SJSA1 (cell line): ENCODE measurements around the gene FHOD1. TPM values are rescaled to one million over a fixed set of nuclear protein-coding genes. Genes with fewer than 3 reads are reported as not detected.
A peak's percentile ranks its signal among the peaks of the same experiment; 100 is the strongest.

ENCODE experiments used
- DNase-seq, 2 experiments: peaks; one replicate each; pipeline ENCODE4 v3.0.0-alpha.2; 2015 to 2020; ENCODE audit warnings: low spot score in 2 of 2, low read depth in 1 of 2
- H3K27ac ChIP-seq: fragments of 250-450 bp; sonication (Bioruptor Pico); 2 replicates; pipeline ENCODE4 v1.5.1; 2020; ENCODE audit warnings: mild to moderate bottlenecking, moderate library complexity
- H3K27me3 ChIP-seq: fragments of 250-450 bp; sonication (Bioruptor Pico); replicated peaks from 2 replicates; pipeline ENCODE4 v1.5.1; 2020; ENCODE audit warnings: mild to moderate bottlenecking, moderate library complexity
- H3K36me3 ChIP-seq: fragments of 250-450 bp; sonication (Bioruptor Pico); 2 replicates; pipeline ENCODE4 v1.5.1; 2020; ENCODE audit warnings: mild to moderate bottlenecking
- H3K4me1 ChIP-seq: fragments of 250-450 bp; sonication (Bioruptor Pico); replicated peaks from 2 replicates; pipeline ENCODE4 v1.6.1; 2021; ENCODE audit warnings: mild to moderate bottlenecking
- H3K4me3 ChIP-seq: fragments of 250-450 bp; sonication (Bioruptor Pico); 2 replicates; pipeline ENCODE4 v1.5.1; 2020; ENCODE audit warnings: mild to moderate bottlenecking
- H3K9me3 ChIP-seq: fragments of 250-450 bp; sonication (Bioruptor Pico); replicated peaks from 2 replicates; pipeline ENCODE4 v1.5.1; 2020; ENCODE audit warnings: mild to moderate bottlenecking
- total RNA-seq: library from RNA; depleted of rRNA; stranded (reverse); fragments of >200 nt; shearing (Covaris generic); gene quantifications from 2 replicates; pipeline ENCODE4 v1.2.3, GENCODE V29; 2014

The FHOD1 gene
- total RNA-seq, 1 experiment from 2014 or later, result 15.8 TPM

GRCh38 chr16:67264866-67265265 is 17.6 kb upstream of the FHOD1 start:
- Histone ChIP-seq H3K27me3 (no peaks in the 10 kb centered on the region), H3K4me1 (peaks cover 7% of the 10 kb centered on the region), H3K27ac (no peak overlapping the region), H3K9me3 (no peaks in the 10 kb centered on the region), H3K36me3 (no peaks in the 10 kb centered on the region), H3K4me3 (no peak overlapping the region)
- DNase-seq, result no peak

- no peak for DNase-seq
- H3K4me3 ChIP-seq, result no peak overlapping the region
Observed at GRCh38 chr16:67264277-67264676, 17.0 kb upstream of the FHOD1 start.

GRCh38 chr16:67263201-67263600 is 15.9 kb upstream of the FHOD1 start:
- Histone ChIP-seq H3K36me3 (no peaks in the 10 kb centered on the region), H3K9me3 (no peaks in the 10 kb centered on the region), H3K27ac (no peak overlapping the region), H3K4me1 (peaks cover 5% of the 10 kb centered on the region), H3K27me3 (no peaks in the 10 kb centered on the region), H3K4me3 (no peak overlapping the region)
- no peak for DNase-seq

More at GRCh38 chr16:67264277-67264676, 17.0 kb upstream of the FHOD1 start:
- H3K27me3 ChIP-seq, result no peaks in the 10 kb centered on the region
- no peaks in the 10 kb centered on the region for H3K9me3 ChIP-seq
- H3K36me3 ChIP-seq, result no peaks in the 10 kb centered on the region
- no peak overlapping the region for H3K27ac ChIP-seq
- peaks cover 7% of the 10 kb centered on the region for H3K4me1 ChIP-seq

GRCh38 chr16:67260426-67261063 is 13.3 kb upstream of the FHOD1 start:
- no peaks in the 10 kb centered on the region for H3K36me3 ChIP-seq
- no peak overlapping the region for H3K4me3 ChIP-seq
- no peaks in the 10 kb centered on the region for H3K27me3 ChIP-seq
- H3K27ac ChIP-seq, result no peak overlapping the region
- peak in 1 of 2 experiments; percentile 40 for DNase-seq
- H3K4me1 ChIP-seq, result no peaks in the 10 kb centered on the region
- H3K9me3 ChIP-seq, result no peaks in the 10 kb centered on the region

GRCh38 chr16:67259705-67260104 is 12.4 kb upstream of the FHOD1 start:
- H3K4me3 ChIP-seq, result no peak overlapping the region
- no peaks in the 10 kb centered on the region for H3K4me1 ChIP-seq
- no peaks in the 10 kb centered on the region for H3K36me3 ChIP-seq
- no peaks in the 10 kb centered on the region for H3K27me3 ChIP-seq
- no peaks in the 10 kb centered on the region for H3K9me3 ChIP-seq
- no peak for DNase-seq
- H3K27ac ChIP-seq, result no peak overlapping the region

- Histone ChIP-seq H3K27ac (no peak overlapping the region), H3K4me3 (no peak overlapping the region), H3K4me1 (no peaks in the 10 kb centered on the region)
Observed at GRCh38 chr16:67258161-67258835, 11.0 kb upstream of the FHOD1 start.

GRCh38 chr16:67257486-67258160 is 10.3 kb upstream of the FHOD1 start:
- Histone ChIP-seq H3K4me3 (no peak overlapping the region), H3K36me3 (no peaks in the 10 kb centered on the region), H3K4me1 (no peaks in the 10 kb centered on the region), H3K9me3 (no peaks in the 10 kb centered on the region), H3K27me3 (no peaks in the 10 kb centered on the region), H3K27ac (no peak overlapping the region)
- DNase-seq, result no peak

More at GRCh38 chr16:67258161-67258835, 11.0 kb upstream of the FHOD1 start:
- Histone ChIP-seq H3K9me3 (no peaks in the 10 kb centered on the region), H3K27me3 (no peaks in the 10 kb centered on the region), H3K36me3 (no peaks in the 10 kb centered on the region)
- no peak for DNase-seq

- Histone ChIP-seq H3K9me3 (no peaks in the 10 kb centered on the region), H3K4me1 (no peaks in the 10 kb centered on the region), H3K36me3 (no peaks in the 10 kb centered on the region), H3K27me3 (no peaks in the 10 kb centered on the region), H3K27ac (no peak overlapping the region), H3K4me3 (no peak overlapping the region)
- no peak for DNase-seq
Observed at GRCh38 chr16:67256701-67257230, 9.5 kb upstream of the FHOD1 start.

- H3K4me3 ChIP-seq, result no peak overlapping the region
- H3K4me1 ChIP-seq, result no peaks in the 10 kb centered on the region
- no peaks in the 10 kb centered on the region for H3K27me3 ChIP-seq
- no peak for DNase-seq
- no peak overlapping the region for H3K27ac ChIP-seq
- H3K36me3 ChIP-seq, result no peaks in the 10 kb centered on the region
- H3K9me3 ChIP-seq, result no peaks in the 10 kb centered on the region
Observed at GRCh38 chr16:67255553-67256221, 8.4 kb upstream of the FHOD1 start.

- no peaks in the 10 kb centered on the region for H3K9me3 ChIP-seq
- peaks cover under 1% of the 10 kb centered on the region; the same call in 1 of the 2 replicates for H3K4me1 ChIP-seq
- no peaks in the 10 kb centered on the region for H3K27me3 ChIP-seq
- DNase-seq, result no peak
- H3K4me3 ChIP-seq, result no peak overlapping the region
- H3K27ac ChIP-seq, result no peak overlapping the region
- H3K36me3 ChIP-seq, result no peaks in the 10 kb centered on the region
Observed at GRCh38 chr16:67254801-67255552, 7.7 kb upstream of the FHOD1 start.

GRCh38 chr16:67252609-67253497 is 5.6 kb upstream of the FHOD1 start:
- no peak overlapping the region for H3K27ac ChIP-seq
- H3K9me3 ChIP-seq, result no peaks in the 10 kb centered on the region
- no peak for DNase-seq
- H3K4me1 ChIP-seq, result peaks cover 22% of the 10 kb centered on the region
- H3K36me3 ChIP-seq, result no peaks in the 10 kb centered on the region
- H3K27me3 ChIP-seq, result no peaks in the 10 kb centered on the region
- no peak overlapping the region for H3K4me3 ChIP-seq

GRCh38 chr16:67250045-67250327 is 2.7 kb upstream of the FHOD1 start:
- Histone ChIP-seq H3K4me3 (no peak overlapping the region), H3K9me3 (no peaks in the 10 kb centered on the region), H3K27me3 (no peaks in the 10 kb centered on the region), H3K4me1 (peaks cover 46% of the 10 kb centered on the region), H3K36me3 (no peaks in the 10 kb centered on the region), H3K27ac (no peak overlapping the region)
- no peak for DNase-seq
